ENCODE data around the gene CYB561.
"Not testable (repeated sequence)": the region's sequence is repeated elsewhere in the genome, so short reads cannot be mapped to it uniquely, and the experiment has no call there.

Gene CYB561

GRCh38 chr17:63478814-63479494 is 32.8 kb upstream of the CYB561 start:
- DNase-seq (ENCODE audit: low read depth), result peak; percentile 86

GRCh38 chr17:63477480-63478440 is 31.7 kb upstream of the CYB561 start:
- no peak for DNase-seq (ENCODE audit: low read depth)

- DNase-seq (ENCODE audit: low read depth), result no peak
Measured at GRCh38 chr17:63476854-63477479, 30.9 kb upstream of the CYB561 start, which contains the start of gene ACE. Gene ACE (plus strand): TSS chr17:63477061. CDS start chr17:63477095, 34 bp downstream.

GRCh38 chr17:63476459-63476853 is 30.4 kb upstream of the CYB561 start:
- no peak for DNase-seq (ENCODE audit: low read depth)

- no peak for DNase-seq (ENCODE audit: low read depth)
Measured at GRCh38 chr17:63475491-63476412, 29.6 kb upstream of the CYB561 start.

- no peak for DNase-seq (ENCODE audit: low read depth)
Measured at GRCh38 chr17:63474586-63475460, 28.7 kb upstream of the CYB561 start.

- peak; percentile 65 for DNase-seq (ENCODE audit: low read depth)
Measured at GRCh38 chr17:63474174-63474573, 28.1 kb upstream of the CYB561 start.

GRCh38 chr17:63468099-63468498 is 22.0 kb upstream of the CYB561 start:
- DNase-seq (ENCODE audit: low read depth), result not testable (repeated sequence)

- DNase-seq (ENCODE audit: low read depth), result no peak
Measured at GRCh38 chr17:63464691-63465236, 18.7 kb upstream of the CYB561 start.

- DNase-seq (ENCODE audit: low read depth), result no peak
Measured at GRCh38 chr17:63463771-63464170, 17.7 kb upstream of the CYB561 start.

- DNase-seq (ENCODE audit: low read depth), result no peak
Measured at GRCh38 chr17:63460018-63460417, 13.9 kb upstream of the CYB561 start.

GRCh38 chr17:63458478-63458877 is 12.4 kb upstream of the CYB561 start:
- DNase-seq (ENCODE audit: low read depth), result no peak

GRCh38 chr17:63455417-63455816 is 9.3 kb upstream of the CYB561 start:
- no peak for DNase-seq (ENCODE audit: low read depth)

GRCh38 chr17:63454915-63455314 is 8.8 kb upstream of the CYB561 start:
- no peak for DNase-seq (ENCODE audit: low read depth)

- DNase-seq (ENCODE audit: low read depth), result not testable (repeated sequence)
Measured at GRCh38 chr17:63454357-63454756, 8.3 kb upstream of the CYB561 start.

GRCh38 chr17:63452962-63453551 is 7.0 kb upstream of the CYB561 start:
- no peak for DNase-seq (ENCODE audit: low read depth)

GRCh38 chr17:63452046-63452961 is 6.2 kb upstream of the CYB561 start:
- DNase-seq (ENCODE audit: low read depth), result no peak

- DNase-seq (ENCODE audit: low read depth), result no peak
Measured at GRCh38 chr17:63451150-63451549, 5.0 kb upstream of the CYB561 start.

GRCh38 chr17:63450551-63450950 is 4.4 kb upstream of the CYB561 start:
- no peak for DNase-seq (ENCODE audit: low read depth)
